Tibial artery (tissue), 4 donors: ENCODE results near the gene TFAP2A.

Experiments used
- DNase-seq, 2 donors: peaks; one replicate each; pipeline ENCODE4 v3.0.0-alpha.2; 2019
- H3K27ac ChIP-seq, 2 donors: fragments of 200-600 bp; sonication (generic) in 1 of 2; 1 replicate in 1 of 2; 2 replicates in 1 of 2; pipeline ENCODE4 v1.5.1; 2018 to 2019; ENCODE audit warnings: mild to moderate bottlenecking in 1 of 2
- H3K27me3 ChIP-seq, 2 donors: fragments of 200-600 bp; sonication (generic) in 1 of 2; one replicate each; pipeline versions ENCODE4 v1.5.1 to v1.6.0; 2016 to 2019
- H3K36me3 ChIP-seq, 3 donors: fragments of 200-600 bp; sonication (generic) in 2 of 3; one replicate each; pipeline ENCODE4 v1.5.1; 2016 to 2019; ENCODE audit warnings: mild to moderate bottlenecking in 2 of 3
- H3K4me1 ChIP-seq, 4 donors: fragments of 200-600 bp; sonication (generic) in 2 of 4; 1 replicate in 3 of 4; 2 replicates in 1 of 4; pipeline ENCODE4 v1.5.1; 2016 to 2019
- H3K4me3 ChIP-seq, 2 donors: fragments of 200-600 bp; sonication (generic) in 1 of 2; 1 replicate in 1 of 2; 2 replicates in 1 of 2; pipeline ENCODE4 v1.5.1; 2018 to 2019; ENCODE audit warnings: mild to moderate bottlenecking in 2 of 2
- H3K9me3 ChIP-seq, 3 donors: fragments of 200-600 bp; sonication (generic) in 1 of 3; one replicate each; pipeline ENCODE4 v1.5.1; 2016 to 2019
- intact Hi-C: fragments of 100-400 bp; cut with DNase I; formaldehyde crosslinking; loops from one replicate; pipeline ENCODE4 v1.15.0; 2023; ENCODE audit warnings: low total_unique reads
- TF ChIP-seq, protein P1 (sequence below), 2 experiments: fragments of 200-600 bp in 1 of 2; fragments of 450-650 bp in 1 of 2; IDR thresholded peaks; one replicate each; pipeline ENCODE4 v1.5.1; 2017 to 2019; ENCODE audit warnings: antibody characterized with exemption in 2 of 2, mild to moderate bottlenecking in 1 of 2, moderate library complexity in 1 of 2

TFAP2A gene

GRCh38 chr6:10395171-10395703 is 19.6 kb downstream of the TFAP2A start:
- intact Hi-C loops = no loop called here
- peaks cover 0 to 74% of the 10 kb centered on the region in 2 donors for H3K27me3 ChIP-seq
- TF ChIP-seq, protein P1, sequence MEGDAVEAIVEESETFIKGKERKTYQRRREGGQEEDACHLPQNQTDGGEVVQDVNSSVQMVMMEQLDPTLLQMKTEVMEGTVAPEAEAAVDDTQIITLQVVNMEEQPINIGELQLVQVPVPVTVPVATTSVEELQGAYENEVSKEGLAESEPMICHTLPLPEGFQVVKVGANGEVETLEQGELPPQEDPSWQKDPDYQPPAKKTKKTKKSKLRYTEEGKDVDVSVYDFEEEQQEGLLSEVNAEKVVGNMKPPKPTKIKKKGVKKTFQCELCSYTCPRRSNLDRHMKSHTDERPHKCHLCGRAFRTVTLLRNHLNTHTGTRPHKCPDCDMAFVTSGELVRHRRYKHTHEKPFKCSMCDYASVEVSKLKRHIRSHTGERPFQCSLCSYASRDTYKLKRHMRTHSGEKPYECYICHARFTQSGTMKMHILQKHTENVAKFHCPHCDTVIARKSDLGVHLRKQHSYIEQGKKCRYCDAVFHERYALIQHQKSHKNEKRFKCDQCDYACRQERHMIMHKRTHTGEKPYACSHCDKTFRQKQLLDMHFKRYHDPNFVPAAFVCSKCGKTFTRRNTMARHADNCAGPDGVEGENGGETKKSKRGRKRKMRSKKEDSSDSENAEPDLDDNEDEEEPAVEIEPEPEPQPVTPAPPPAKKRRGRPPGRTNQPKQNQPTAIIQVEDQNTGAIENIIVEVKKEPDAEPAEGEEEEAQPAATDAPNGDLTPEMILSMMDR (IDR thresholded peaks at IDR 0.05) = no peak

GRCh38 chr6:10393544-10394225 is 21.2 kb downstream of the TFAP2A start:
- intact Hi-C loops = no loop called here
- Histone ChIP-seq H3K27me3 (peaks cover 0 to 87% of the 10 kb centered on the region in 2 donors), H3K9me3 (no peaks in the 10 kb centered on the region), H3K27ac (no peak overlapping the region), H3K4me3 (no peak overlapping the region), H3K4me1 (peaks cover 0 to 7% (median 2%) of the 10 kb centered on the region in 4 donors), H3K36me3 (peaks cover 0 to 8% (median 0%) of the 10 kb centered on the region in 3 donors)
- TF ChIP-seq, protein P1 (IDR thresholded peaks at IDR 0.05) = no peak
- no peak for DNase-seq

More at GRCh38 chr6:10395171-10395703, 19.6 kb downstream of the TFAP2A start:
- H3K4me3 ChIP-seq = no peak overlapping the region
- H3K36me3 ChIP-seq = peaks cover 0 to 8% (median 0%) of the 10 kb centered on the region in 3 donors
- H3K9me3 ChIP-seq = no peaks in the 10 kb centered on the region
- H3K27ac ChIP-seq = no peak overlapping the region
- DNase-seq = no peak
- H3K4me1 ChIP-seq = peaks cover 0 to 4% (median under 1%) of the 10 kb centered on the region in 4 donors

GRCh38 chr6:10391799-10392198 is 23.1 kb downstream of the TFAP2A start:
- Histone ChIP-seq H3K27ac (no peak overlapping the region), H3K27me3 (peaks cover 0 to 96% of the 10 kb centered on the region in 2 donors), H3K4me3 (no peak overlapping the region), H3K36me3 (no peaks in the 10 kb centered on the region), H3K4me1 (peaks cover 0 to 7% (median 2%) of the 10 kb centered on the region in 4 donors), H3K9me3 (no peaks in the 10 kb centered on the region)
- TF ChIP-seq, protein P1 (IDR thresholded peaks at IDR 0.05) = no peak
- DNase-seq = no peak
- intact Hi-C loops = no loop called here

DNA sequence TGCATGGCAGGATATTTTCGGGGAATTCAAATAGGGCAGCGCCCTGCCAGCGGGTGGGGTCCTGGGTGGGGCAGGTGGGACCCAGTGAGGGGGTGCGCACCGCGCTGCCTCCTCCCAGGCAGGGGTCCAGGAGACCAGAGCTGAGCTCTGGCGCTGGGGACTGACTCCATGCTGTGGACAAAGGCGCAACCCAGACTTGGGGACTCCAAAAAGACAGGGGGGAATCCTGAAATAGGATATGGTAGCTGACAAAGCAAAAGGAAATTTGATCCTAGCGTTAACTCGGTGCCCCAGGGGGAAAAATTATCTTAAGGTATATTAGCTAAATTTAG is 23.6 kb downstream of the TFAP2A start:
- TF ChIP-seq, protein P1 (IDR thresholded peaks at IDR 0.05) = no peak
- peaks cover 0 to 99% of the 10 kb centered on the region in 2 donors for H3K27me3 ChIP-seq
- no peak for DNase-seq
- intact Hi-C loops = no loop called here
- no peaks in the 10 kb centered on the region for H3K36me3 ChIP-seq
- no peak overlapping the region for H3K4me3 ChIP-seq
- no peaks in the 10 kb centered on the region for H3K9me3 ChIP-seq
- H3K4me1 ChIP-seq = peaks cover 0 to 7% (median 2%) of the 10 kb centered on the region in 4 donors
- no peak overlapping the region for H3K27ac ChIP-seq

GRCh38 chr6:10390495-10391298 is 24.2 kb downstream of the TFAP2A start:
- TF ChIP-seq, protein P1 (IDR thresholded peaks at IDR 0.05) = no peak

More at GRCh38 chr6:10390495-10391298, 24.2 kb downstream of the TFAP2A start:
- Histone ChIP-seq H3K9me3 (no peaks in the 10 kb centered on the region), H3K36me3 (no peaks in the 10 kb centered on the region), H3K27ac (no peak overlapping the region), H3K27me3 (peaks cover 0 to 99% of the 10 kb centered on the region in 2 donors), H3K4me1 (peaks cover 0 to 7% (median 2%) of the 10 kb centered on the region in 4 donors), H3K4me3 (no peak overlapping the region)
- DNase-seq = no peak
- intact Hi-C loops = no loop called here
